HepG2 (cell line): ENCODE measurements around the gene ATP13A3. TPM values are rescaled to one million over a fixed set of nuclear protein-coding genes. Genes with fewer than 3 reads are reported as not detected.

Experiments
- ATAC-seq: fragments of 200-7000 bp; cut with Tn5 transposase; 3 replicates; pipeline ENCODE4 v1.9.1; 2020; ENCODE audit warnings: mild to moderate bottlenecking, moderate library complexity
- BruUV-seq: library from RNA; stranded (reverse); fragments of 400-500 nt; replicated peaks from 2 replicates; lab custom pipeline; 2021; lab: Mats Ljungman, UMichigan
- CTCF ChIA-PET: fragments of 300-600 bp; formaldehyde crosslinking; extraction: SDS; loops from one replicate; lab custom pipeline; 2021; ENCODE audit warnings: low total read pairs, inconsistent platforms, low intra/inter-chr PET ratio; lab: Yijun Ruan, JAX
- POLR2A ChIA-PET: fragments of 350-600 bp; sonication (Branson Sonifier 250); formaldehyde crosslinking; loops from one replicate; lab custom pipeline; 2020; ENCODE audit warnings: antibody characterized with exemption, inconsistent platforms; lab: Yijun Ruan, JAX
- DNase-seq: peaks from one replicate; pipeline ENCODE4 v3.0.0-alpha.2; 2015; ENCODE audit warnings: low spot score
- FAIRE-seq: peaks from 3 replicates; lab custom pipeline; 2011; peaks lifted over from hg19 to GRCh38; lab: Jason Lieb, UNC
- H2AFZ ChIP-seq: one replicate; pipeline ENCODE4 v1.6.1; 2011; ENCODE audit warnings: low read length, inconsistent platforms
- H3K27ac ChIP-seq: fragments of 300-600 bp; 3 replicates; pipeline ENCODE4 v1.8.0; 2011; ENCODE audit warnings: mixed run types, mild to moderate bottlenecking, mixed read lengths, low read length, inconsistent platforms; ENCODE audit not compliant: insufficient read depth; ENCODE audit errors: extremely low read length
- H3K27me3 ChIP-seq, 2 experiments: fragments of 200-600 bp in 1 of 2; 2 replicates in 1 of 2; 3 replicates in 1 of 2; pipeline versions ENCODE4 v1.6.0 to v1.8.0; 2011; ENCODE audit warnings: low read length in 2 of 2, mild to moderate bottlenecking in 2 of 2, moderate library complexity in 2 of 2, inconsistent platforms in 1 of 2; ENCODE audit not compliant: insufficient read depth in 2 of 2, control insufficient read depth in 1 of 2
- H3K36me3 ChIP-seq, 2 experiments: fragments of 200-600 bp in 1 of 2; replicated peaks in 1 of 2; 2 replicates in 1 of 2; 3 replicates in 1 of 2; pipeline versions ENCODE4 v1.5.1 to v1.8.0; 2011; ENCODE audit warnings: low read length in 2 of 2, inconsistent platforms in 1 of 2; ENCODE audit not compliant: insufficient read depth in 2 of 2, control insufficient read depth in 1 of 2
- H3K4me1 ChIP-seq: 2 replicates; pipeline ENCODE4 v1.5.1; 2012; ENCODE audit warnings: low read length, inconsistent platforms; ENCODE audit not compliant: insufficient read depth
- H3K4me2 ChIP-seq: 2 replicates; pipeline ENCODE4 v1.6.0; 2011; ENCODE audit warnings: low read depth, low read length, inconsistent platforms
- H3K4me3 ChIP-seq, 3 experiments: fragments of 200-600 bp in 1 of 3; sonication (generic), shearing (Covaris generic) in 1 of 3; replicated peaks in 1 of 3; 2 replicates each; pipeline ENCODE4 v1.5.1; 2011 to 2016; ENCODE audit warnings: low read length in 3 of 3, inconsistent platforms in 2 of 3, low read depth in 2 of 3, mild to moderate bottlenecking in 2 of 3, control low read depth in 1 of 3, mixed read lengths in 1 of 3; ENCODE audit not compliant: insufficient read depth in 1 of 3
- H3K79me2 ChIP-seq: one replicate; pipeline ENCODE4 v1.6.1; 2011; ENCODE audit warnings: low read length, inconsistent platforms; ENCODE audit not compliant: insufficient read depth
- H3K9ac ChIP-seq: 2 replicates; pipeline ENCODE4 v1.6.0; 2011; ENCODE audit warnings: mild to moderate bottlenecking, low read depth, low read length, inconsistent platforms; ENCODE audit not compliant: insufficient read depth
- H3K9me3 ChIP-seq: 2 replicates; pipeline ENCODE4 v1.5.1; 2012; ENCODE audit warnings: mild to moderate bottlenecking, low read length
- H4K20me1 ChIP-seq: 2 replicates; pipeline ENCODE4 v1.6.0; 2011; ENCODE audit warnings: inconsistent platforms, mild to moderate bottlenecking, low read length, moderate library complexity; ENCODE audit not compliant: insufficient read depth
- MNT ChIP-seq: fragments of 450-650 bp; IDR thresholded peaks from 2 replicates; pipeline ENCODE4 v1.6.1; 2016
- SAP130 ChIP-seq: IDR thresholded peaks from 2 replicates; pipeline ENCODE4 v1.6.1; 2016; ENCODE audit warnings: low read depth
- TERF1 ChIP-seq: sonication (generic); formaldehyde crosslinking; IDR thresholded peaks from 2 replicates; pipeline ENCODE4 v1.8.0; 2022; ENCODE audit warnings: mild to moderate bottlenecking, missing genetic modification reagents, moderate library complexity
- ZBTB2 ChIP-seq: sonication (generic); formaldehyde crosslinking; IDR thresholded peaks from 2 replicates; pipeline ENCODE4 v1.8.0; 2022; ENCODE audit warnings: low read depth, missing genetic modification reagents
- ZBTB26 ChIP-seq: IDR thresholded peaks from 2 replicates; pipeline ENCODE4 v1.6.1; 2016; ENCODE audit warnings: missing compliant biosample characterization, missing genetic modification reagents, borderline replicate concordance
- ZBTB33 ChIP-seq: sonication (generic); formaldehyde crosslinking; IDR thresholded peaks from 2 replicates; pipeline ENCODE4 v1.4.0; 2020; ENCODE audit warnings: missing genetic modification reagents
- ZBTB38 ChIP-seq: sonication (generic); formaldehyde crosslinking; IDR thresholded peaks from 2 replicates; pipeline ENCODE4 v1.5.1; 2020; ENCODE audit warnings: mild to moderate bottlenecking, missing genetic modification reagents
- ZNF207 ChIP-seq: fragments of 450-650 bp; IDR thresholded peaks from 2 replicates; pipeline ENCODE4 v1.6.1; 2016; ENCODE audit warnings: antibody characterized with exemption, borderline replicate concordance
- ZNF264 ChIP-seq: sonication (generic); formaldehyde crosslinking; IDR thresholded peaks from 2 replicates; pipeline ENCODE4 v1.4.0; 2020; ENCODE audit warnings: missing genetic modification reagents
- ZNF724P ChIP-seq: sonication (generic); formaldehyde crosslinking; IDR thresholded peaks from 2 replicates; pipeline ENCODE4 v1.8.0; 2022; ENCODE audit warnings: missing genetic modification reagents, borderline replicate concordance
- WGBS: methylation state at CpG from one replicate; pipeline ENCODE4 v1.1.6; 2017; ENCODE audit warnings: low lambda C conversion rate; 5-methylcytosine and 5-hydroxymethylcytosine counted together
- in situ Hi-C: cut with HindIII; loops from 2 replicates; pipeline ENCODE4 v1.10.0; 2017; ENCODE audit warnings: low pct_unique_long_range_greater_than_20kb; ENCODE audit not compliant: extremely low pct_ligation_motif_present
- intact Hi-C: fragments of 100-400 bp; cut with micrococcal nuclease; formaldehyde crosslinking; loops from one replicate; pipeline ENCODE4 v1.10.0; 2022; ENCODE audit not compliant: unreplicated experiment
- polyA plus RNA-seq, 8 experiments: library from polyadenylated mRNA; depleted of rRNA in 3 of 8; stranded (reverse) in 7 of 8; unstranded in 1 of 8; fragments of >200 nt; fragmentation: Illumina TruSeq in 4 of 8; extraction: Trizol in 4 of 8; gene quantifications; 2 replicates each; pipeline versions ENCODE4 v1.2.1 to v1.2.3, GENCODE V29; 2011 to 2016; ENCODE audit warnings: low read depth in 4 of 8, missing spikeins in 1 of 8, mixed read lengths in 1 of 8; ENCODE audit not compliant: insufficient read depth in 1 of 8
- total RNA-seq, 5 experiments: library from RNA; depleted of rRNA; stranded (reverse); fragments of >200 nt; fragmentation: Illumina TruSeq; extraction: Trizol; gene quantifications; 2 replicates each; pipeline ENCODE4 v1.2.3, GENCODE V29; 2016; ENCODE audit warnings: low read depth in 1 of 5

ATP13A3 gene
- total and polyA plus RNA-seq, 2 of the 13 experiments (the other 11 are each of a cell fraction or from before 2014, with no cell fraction given): 44.9 to 80.8 TPM

GRCh38 chr3:194418671-194419070 lies 68.1 kb downstream of the ATP13A3 start:
- intact Hi-C loops: no loop called here
- no peaks in the 10 kb centered on the region for H3K4me1 ChIP-seq
- H3K27me3 ChIP-seq: no peaks in the 10 kb centered on the region
- no peak overlapping the region for H3K4me2 ChIP-seq
- FAIRE-seq (no peak), ATAC-seq (no peak), DNase-seq (no peak)
- no peaks in the 10 kb centered on the region for H3K9me3 ChIP-seq
- CTCF ChIA-PET: no interaction called here
- no TSS peak for BruUV-seq
- H4K20me1 ChIP-seq: no peaks in the 10 kb centered on the region
- POLR2A ChIA-PET: no interaction called here
- in situ Hi-C loops: no loop called here
- H3K9ac ChIP-seq: no peak overlapping the region
- no peaks in the 10 kb centered on the region for H3K79me2 ChIP-seq
- no peak overlapping the region for H3K4me3 ChIP-seq
- H2AFZ ChIP-seq: no peak overlapping the region
- 100% methylated on average over 2 of the region's 2 CpGs for WGBS
- TF ChIP-seq TERF1: no peak
- peak; percentile 95 for TF ChIP-seq MNT
- no peak overlapping the region for H3K27ac ChIP-seq
- peaks cover 5 to 45% of the 10 kb centered on the region in 2 experiments for H3K36me3 ChIP-seq

GRCh38 chr3:194407423-194407822 lies 79.4 kb downstream of the ATP13A3 start:
- Histone ChIP-seq H3K36me3 (peaks cover 6 to 38% of the 10 kb centered on the region in 2 experiments; a peak in 4 of 5 replicates), H2AFZ (no peak overlapping the region), H3K9me3 (no peaks in the 10 kb centered on the region), H3K4me2 (no peak overlapping the region), H3K4me1 (peaks cover 10% of the 10 kb centered on the region; the same call in 1 of the 2 replicates), H3K4me3 (no peak overlapping the region), H3K9ac (no peak overlapping the region), H3K27ac (no peak overlapping the region), H3K27me3 (no peaks in the 10 kb centered on the region), H3K79me2 (no peaks in the 10 kb centered on the region), H4K20me1 (no peaks in the 10 kb centered on the region)
- in situ Hi-C loops (no loop called here), intact Hi-C loops (no loop called here)
- CTCF ChIA-PET: no interaction called here
- POLR2A ChIA-PET: no interaction called here
- WGBS: 79% methylated on average over 7 of the region's 7 CpGs
- DNase-seq (peak; percentile 7), FAIRE-seq (no peak), ATAC-seq (peak; percentile 50; the same call in 1 of the 3 replicates)
- BruUV-seq: no TSS peak
- TF ChIP-seq ZBTB38: 0 out of 2 replicates have a peak, but pooled peaks have one; percentile 27
- TF ChIP-seq SAP130 (CRISPR knock-in tag): 0 out of 2 replicates have a peak, but pooled peaks have one; percentile 14
- no peak for TF ChIP-seq ZNF207
- peak; percentile 57 for TF ChIP-seq ZBTB33 (CRISPR knock-in tag)
- no peak for TF ChIP-seq ZBTB26 (CRISPR knock-in tag)
- TF ChIP-seq ZBTB2 (CRISPR knock-in tag): no peak
- TF ChIP-seq ZNF724P (CRISPR knock-in tag): no peak
- no peak for TF ChIP-seq ZNF264 (CRISPR knock-in tag)
